Activated B cell treated with CpG ODN at 0.5 μM for 24 hours (primary cell): ENCODE results near the gene ZNF146. TPM values are rescaled to one million over a fixed set of nuclear protein-coding genes. Genes with fewer than 3 reads are reported as not detected.
"Not testable (repeated sequence)": the region's sequence is repeated elsewhere in the genome, so short reads cannot be mapped to it uniquely, and the experiment has no call there.

Experiments
- ATAC-seq: fragments of 200-7000 bp; cut with Tn5 transposase; one replicate; pipeline ENCODE4 v1.10.0; 2021; ENCODE audit warnings: low read depth, mild to moderate bottlenecking, moderate library complexity
- CTCF ChIA-PET: fragments of 350-600 bp; sonication (Branson Sonifier 250); formaldehyde crosslinking; loops from one replicate; lab custom pipeline; 2021; ENCODE audit warnings: antibody characterized with exemption; lab: Charles Lee
- POLR2A ChIA-PET: fragments of 350-600 bp; sonication (Branson Sonifier 250); formaldehyde crosslinking; loops from one replicate; lab custom pipeline; 2021; ENCODE audit warnings: antibody characterized with exemption; lab: Charles Lee
- DNase-seq: peaks from one replicate; pipeline ENCODE4 v3.0.0; 2022
- H3K27ac Mint-ChIP-seq: one replicate; pipeline ENCODE4 v1.8.0; 2020; ENCODE audit warnings: mixed read lengths
- H3K27me3 Mint-ChIP-seq: one replicate; pipeline ENCODE4 v1.8.0; 2021; ENCODE audit warnings: mixed read lengths
- H3K36me3 Mint-ChIP-seq: one replicate; pipeline ENCODE4 v1.8.0; 2021; ENCODE audit warnings: low read depth, mixed read lengths
- H3K4me1 Mint-ChIP-seq: one replicate; pipeline ENCODE4 v1.8.0; 2021; ENCODE audit warnings: mixed read lengths
- H3K4me3 Mint-ChIP-seq: one replicate; pipeline ENCODE4 v1.8.0; 2020; ENCODE audit warnings: mild to moderate bottlenecking, mixed read lengths
- H3K9me3 Mint-ChIP-seq: one replicate; pipeline ENCODE4 v1.8.0; 2020; ENCODE audit warnings: mixed read lengths
- intact Hi-C: fragments of 100-400 bp; cut with micrococcal nuclease; formaldehyde crosslinking; loops from one replicate; pipeline ENCODE4 v1.15.1; 2024
- total RNA-seq: library from RNA; stranded (reverse); gene quantifications from 2 replicates; pipeline ENCODE4 v1.2.3, GENCODE V29; 2022
- TF ChIP-seq, protein P1 (sequence below): fragments of 200-600 bp; IDR thresholded peaks from one replicate; pipeline ENCODE4 v1.8.0; 2022; ENCODE audit warnings: antibody characterized with exemption, mild to moderate bottlenecking

Gene ZNF146
- total RNA-seq, 1 donor from 2014 or later, result 63.2 TPM

DNA sequence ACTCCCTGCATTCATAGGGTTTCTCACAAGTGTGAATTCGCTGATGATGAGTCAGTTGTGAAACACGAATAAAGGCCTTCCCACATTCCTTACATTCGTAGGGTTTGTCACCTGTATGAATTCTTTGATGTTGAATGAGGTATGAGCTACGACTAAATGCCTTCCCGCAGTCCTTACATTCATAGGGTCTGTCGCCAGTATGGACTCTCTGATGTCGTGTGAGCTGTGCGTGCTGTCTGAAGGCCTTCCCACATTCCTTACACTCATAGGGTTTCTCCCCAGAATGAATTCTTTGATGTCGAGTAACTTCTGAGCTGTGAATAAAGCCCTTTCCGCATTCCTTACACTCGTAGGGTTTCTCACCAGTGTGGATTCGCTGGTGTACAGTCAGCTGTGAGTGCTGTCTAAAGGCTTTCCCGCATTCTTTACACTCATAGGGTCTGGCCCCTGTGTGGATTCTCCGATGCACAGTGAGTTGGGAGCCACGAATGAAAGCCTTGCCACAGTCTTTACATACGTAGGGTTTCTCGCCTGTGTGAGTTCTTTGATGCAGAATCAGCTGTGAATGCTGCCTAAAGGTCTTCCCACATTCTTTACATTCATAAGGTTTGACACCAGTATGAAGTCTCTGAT, 32.2 kb upstream of the ZNF146 start:
- DNase-seq (no peak), ATAC-seq (no peak)
- TF ChIP-seq, protein P1, sequence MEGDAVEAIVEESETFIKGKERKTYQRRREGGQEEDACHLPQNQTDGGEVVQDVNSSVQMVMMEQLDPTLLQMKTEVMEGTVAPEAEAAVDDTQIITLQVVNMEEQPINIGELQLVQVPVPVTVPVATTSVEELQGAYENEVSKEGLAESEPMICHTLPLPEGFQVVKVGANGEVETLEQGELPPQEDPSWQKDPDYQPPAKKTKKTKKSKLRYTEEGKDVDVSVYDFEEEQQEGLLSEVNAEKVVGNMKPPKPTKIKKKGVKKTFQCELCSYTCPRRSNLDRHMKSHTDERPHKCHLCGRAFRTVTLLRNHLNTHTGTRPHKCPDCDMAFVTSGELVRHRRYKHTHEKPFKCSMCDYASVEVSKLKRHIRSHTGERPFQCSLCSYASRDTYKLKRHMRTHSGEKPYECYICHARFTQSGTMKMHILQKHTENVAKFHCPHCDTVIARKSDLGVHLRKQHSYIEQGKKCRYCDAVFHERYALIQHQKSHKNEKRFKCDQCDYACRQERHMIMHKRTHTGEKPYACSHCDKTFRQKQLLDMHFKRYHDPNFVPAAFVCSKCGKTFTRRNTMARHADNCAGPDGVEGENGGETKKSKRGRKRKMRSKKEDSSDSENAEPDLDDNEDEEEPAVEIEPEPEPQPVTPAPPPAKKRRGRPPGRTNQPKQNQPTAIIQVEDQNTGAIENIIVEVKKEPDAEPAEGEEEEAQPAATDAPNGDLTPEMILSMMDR, result no peak
- intact Hi-C loops, result no loop called here
- Mint-ChIP-seq H3K36me3 (peaks cover 17% of the 10 kb centered on the region), H3K4me1 (no peaks in the 10 kb centered on the region), H3K27me3 (no peaks in the 10 kb centered on the region), H3K9me3 (no peaks in the 10 kb centered on the region), H3K27ac (no peak overlapping the region), H3K4me3 (no peak overlapping the region)
- CTCF ChIA-PET, result no interaction called here
- POLR2A ChIA-PET, result no interaction called here

DNA sequence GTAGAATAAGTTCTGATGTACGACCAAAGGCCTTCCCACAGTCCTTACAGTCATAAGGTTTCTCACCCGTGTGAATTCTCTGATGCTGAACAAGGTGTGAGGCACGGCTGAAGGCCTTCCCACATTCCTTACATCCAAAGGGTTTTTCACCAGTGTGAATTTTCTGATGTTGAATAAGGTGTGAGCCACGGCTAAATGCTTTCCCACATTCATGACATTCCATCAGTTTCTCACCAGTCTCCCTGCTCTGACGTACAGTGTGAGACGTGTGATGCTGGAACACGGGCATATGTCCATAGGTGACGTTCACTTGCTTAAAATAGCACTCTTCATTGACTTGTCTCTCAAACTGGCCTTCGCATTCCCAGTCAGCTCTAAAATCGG, 31.7 kb upstream of the ZNF146 start:
- intact Hi-C loops, result no loop called here

DNA sequence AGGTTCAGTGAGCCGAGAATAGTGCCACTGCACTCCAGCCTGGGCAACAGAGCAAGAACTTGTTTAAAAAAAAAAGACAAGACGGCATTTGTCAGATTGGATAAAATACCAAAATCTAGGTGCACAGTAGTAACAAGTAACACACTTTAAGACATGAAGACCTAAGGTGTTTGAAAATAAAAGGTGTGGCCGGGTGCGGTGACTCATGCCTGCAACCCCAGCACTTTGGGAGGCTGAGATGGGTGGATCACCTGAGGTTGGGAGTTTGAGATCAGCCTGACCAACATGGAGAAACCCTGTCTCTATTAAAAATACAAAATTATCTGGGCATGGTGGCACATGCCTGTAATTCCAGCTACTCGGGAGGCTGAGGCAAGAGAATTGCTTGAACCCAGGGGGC, 28.2 kb upstream of the ZNF146 start:
- peaks cover 21% of the 10 kb centered on the region for H3K36me3 Mint-ChIP-seq
- intact Hi-C loops, CTCF ChIA-PET: not testable (repeated sequence)

More for the DNA sequence above, 31.7 kb upstream of the ZNF146 start:
- POLR2A ChIA-PET, result no interaction called here
- TF ChIP-seq, protein P1, result no peak
- Mint-ChIP-seq H3K9me3 (no peaks in the 10 kb centered on the region), H3K27me3 (no peaks in the 10 kb centered on the region), H3K4me3 (no peak overlapping the region), H3K36me3 (peaks cover 17% of the 10 kb centered on the region), H3K4me1 (no peaks in the 10 kb centered on the region), H3K27ac (no peak overlapping the region)
- CTCF ChIA-PET, result no interaction called here
- no peak for DNase-seq
- ATAC-seq, result no peak

DNA sequence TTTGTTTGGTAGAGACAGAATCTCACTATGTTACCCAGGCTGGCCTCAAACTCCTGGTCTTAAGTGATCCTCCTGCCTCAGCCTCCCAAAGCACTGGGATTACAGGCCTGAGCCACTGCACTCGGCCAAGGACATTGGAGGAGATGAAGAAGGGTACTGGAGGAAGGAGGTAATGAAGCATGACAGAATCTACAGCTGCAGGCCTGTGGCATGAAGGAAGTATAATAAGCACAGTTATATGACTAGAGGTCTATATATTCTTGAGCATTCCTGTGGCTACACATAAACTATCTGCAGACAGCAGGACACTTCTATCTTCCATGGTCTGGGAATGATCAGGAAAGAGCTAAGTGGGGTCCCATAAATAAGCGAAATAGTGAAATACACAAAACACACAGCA, 18.7 kb upstream of the ZNF146 start:
- Mint-ChIP-seq H3K9me3 (no peaks in the 10 kb centered on the region), H3K36me3 (peaks cover 33% of the 10 kb centered on the region), H3K4me1 (peaks cover 6% of the 10 kb centered on the region), H3K27ac (no peak overlapping the region), H3K27me3 (no peaks in the 10 kb centered on the region), H3K4me3 (no peak overlapping the region)
- TF ChIP-seq, protein P1, result no peak
- ChIA-PET CTCF (no interaction called here), POLR2A (interaction anchor here (0.8 kb wide), 1 partner anchor 18 kb away, joined by 3 read pairs; the partner anchor contains the start of genes ZNF146 and ZNF565)
- intact Hi-C loops, result no loop called here
- DNase-seq (no peak), ATAC-seq (no peak)

More for the DNA sequence above, 28.2 kb upstream of the ZNF146 start:
- POLR2A ChIA-PET, H3K27ac Mint-ChIP-seq, H3K4me3 Mint-ChIP-seq, H3K27me3 Mint-ChIP-seq, DNase-seq, H3K9me3 Mint-ChIP-seq, ATAC-seq, H3K4me1 Mint-ChIP-seq: not testable (repeated sequence)

DNA sequence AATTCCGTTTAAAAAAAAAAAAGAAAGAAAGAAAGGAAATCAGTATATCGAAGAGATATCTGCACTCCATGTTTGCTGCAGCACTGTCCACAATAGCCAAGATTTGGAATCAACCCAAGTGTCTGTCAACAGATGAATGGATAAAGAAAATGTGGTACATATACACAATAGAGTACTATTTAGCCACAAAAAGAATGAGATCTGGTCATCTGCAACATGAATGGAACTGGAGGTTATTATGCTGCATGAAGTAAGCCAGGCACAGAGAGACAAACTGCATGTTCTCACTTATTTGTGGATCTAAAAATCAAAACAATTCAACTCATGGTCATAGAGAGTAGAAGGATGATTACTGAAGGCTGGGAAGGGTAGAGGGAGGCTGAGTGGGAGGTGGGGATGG, 16.8 kb upstream of the ZNF146 start:
- DNase-seq (no peak), ATAC-seq (no peak)
- H3K9me3 Mint-ChIP-seq, result no peaks in the 10 kb centered on the region
- CTCF ChIA-PET, result no interaction called here
- peaks cover 6% of the 10 kb centered on the region for H3K4me1 Mint-ChIP-seq
- TF ChIP-seq, protein P1, result no peak
- intact Hi-C loops, result no loop called here
- no peaks in the 10 kb centered on the region for H3K27me3 Mint-ChIP-seq
- H3K4me3 Mint-ChIP-seq, result no peak overlapping the region
- peaks cover 22% of the 10 kb centered on the region for H3K36me3 Mint-ChIP-seq
- no peak overlapping the region for H3K27ac Mint-ChIP-seq
- POLR2A ChIA-PET, result interaction anchor here (0.7 kb wide), 1 partner anchor 16 kb away, joined by 4 read pairs; the partner anchor contains the start of gene ZNF565
